Activated T-cell treated with anti-CD3 and anti-CD28 coated beads, Interleukin-2, amount 50 U/mL, for 72 hours (primary cell): ENCODE data around the gene PIK3R3. TPM values are rescaled to one million over a fixed set of nuclear protein-coding genes. Genes with fewer than 3 reads are reported as not detected.

Source experiments
- ATAC-seq, 2 donors: fragments of 150-1000 bp; cut with Tn5 transposase; replicated peaks in 1 of 2; 2 replicates each; pipeline ENCODE4 v1.10.0; 2021; ENCODE audit warnings: moderate library complexity in 2 of 2, mild to moderate bottlenecking in 1 of 2
- DNase-seq, 2 donors: peaks; one replicate each; pipeline ENCODE4 v3.0.0; 2021 to 2022; ENCODE audit warnings: mixed read lengths in 1 of 2
- H3K27ac Mint-ChIP-seq: one replicate; pipeline ENCODE4 v1.8.0; 2022; ENCODE audit warnings: mild to moderate bottlenecking, moderate library complexity, mixed read lengths
- H3K27me3 Mint-ChIP-seq: one replicate; pipeline ENCODE4 v1.8.0; 2022; ENCODE audit warnings: low read depth, mixed read lengths
- H3K36me3 Mint-ChIP-seq, 2 donors: one replicate each; pipeline ENCODE4 v1.8.0; 2022; ENCODE audit warnings: mixed read lengths in 2 of 2, mild to moderate bottlenecking in 1 of 2; ENCODE audit not compliant: insufficient read depth in 2 of 2
- H3K4me1 Mint-ChIP-seq: one replicate; pipeline ENCODE4 v1.8.0; 2022; ENCODE audit warnings: low read depth, mixed read lengths
- H3K4me3 Mint-ChIP-seq, 2 donors: one replicate each; pipeline ENCODE4 v1.8.0; 2022; ENCODE audit warnings: mild to moderate bottlenecking in 2 of 2, mixed read lengths in 2 of 2, moderate library complexity in 2 of 2
- H3K9me3 Mint-ChIP-seq, 2 donors: one replicate each; pipeline ENCODE4 v1.8.0; 2022; ENCODE audit warnings: mixed read lengths in 2 of 2
- total RNA-seq, 2 donors: library from RNA; stranded (reverse); gene quantifications; one replicate each; pipeline ENCODE4 v1.2.3, GENCODE V29; 2022

PIK3R3 gene
- total RNA-seq, 2 donors from 2014 or later, result 0.89 to 0.93 TPM

- ATAC-seq (no peak), DNase-seq (no peak)
- Mint-ChIP-seq H3K4me1 (no peaks in the 10 kb centered on the region), H3K27ac (no peak overlapping the region), H3K9me3 (no peaks in the 10 kb centered on the region), H3K4me3 (no peak overlapping the region), H3K36me3 (no peaks in the 10 kb centered on the region), H3K27me3 (no peaks in the 10 kb centered on the region)
Measured at GRCh38 chr1:46034601-46035516, 97.6 kb downstream of the PIK3R3 start.

- Mint-ChIP-seq H3K36me3 (no peaks in the 10 kb centered on the region), H3K27me3 (no peaks in the 10 kb centered on the region), H3K4me3 (no peak overlapping the region), H3K9me3 (no peaks in the 10 kb centered on the region), H3K27ac (no peak overlapping the region), H3K4me1 (no peaks in the 10 kb centered on the region)
- no peak for DNase-seq
- ATAC-seq, result no peak
Measured at GRCh38 chr1:46030876-46031660, 101.4 kb downstream of the PIK3R3 start.

GRCh38 chr1:46030074-46030870 is 102.2 kb downstream of the PIK3R3 start:
- H3K27me3 Mint-ChIP-seq, result no peaks in the 10 kb centered on the region
- DNase-seq (no peak), ATAC-seq (no peak)
- H3K4me3 Mint-ChIP-seq, result no peak overlapping the region
- H3K36me3 Mint-ChIP-seq, result no peaks in the 10 kb centered on the region
- no peak overlapping the region for H3K27ac Mint-ChIP-seq
- no peaks in the 10 kb centered on the region for H3K4me1 Mint-ChIP-seq
- H3K9me3 Mint-ChIP-seq, result no peaks in the 10 kb centered on the region

GRCh38 chr1:46027788-46028573 is 104.4 kb downstream of the PIK3R3 start:
- Mint-ChIP-seq H3K36me3 (no peaks in the 10 kb centered on the region), H3K4me1 (no peaks in the 10 kb centered on the region), H3K9me3 (no peaks in the 10 kb centered on the region), H3K27me3 (no peaks in the 10 kb centered on the region), H3K4me3 (no peak overlapping the region), H3K27ac (no peak overlapping the region)
- ATAC-seq (no peak), DNase-seq (no peak)

GRCh38 chr1:46026531-46026930 is 105.9 kb downstream of the PIK3R3 start:
- no peaks in the 10 kb centered on the region for H3K36me3 Mint-ChIP-seq
- H3K4me1 Mint-ChIP-seq, result no peaks in the 10 kb centered on the region
- H3K9me3 Mint-ChIP-seq, result no peaks in the 10 kb centered on the region
- DNase-seq, result no peak
- no peak overlapping the region for H3K4me3 Mint-ChIP-seq
- no peaks in the 10 kb centered on the region for H3K27me3 Mint-ChIP-seq
- H3K27ac Mint-ChIP-seq, result no peak overlapping the region
- ATAC-seq, result no peak

GRCh38 chr1:46021046-46021996 is 111.1 kb downstream of the PIK3R3 start:
- no peak overlapping the region for H3K4me3 Mint-ChIP-seq
- H3K9me3 Mint-ChIP-seq, result no peaks in the 10 kb centered on the region
- no peaks in the 10 kb centered on the region for H3K27me3 Mint-ChIP-seq
- no peak for DNase-seq
- H3K36me3 Mint-ChIP-seq, result no peaks in the 10 kb centered on the region
- H3K27ac Mint-ChIP-seq, result no peak overlapping the region
- H3K4me1 Mint-ChIP-seq, result no peaks in the 10 kb centered on the region
- ATAC-seq, result no peak

GRCh38 chr1:46020010-46020409 is 112.4 kb downstream of the PIK3R3 start:
- Mint-ChIP-seq H3K4me3 (no peak overlapping the region), H3K27ac (no peak overlapping the region), H3K4me1 (no peaks in the 10 kb centered on the region), H3K36me3 (no peaks in the 10 kb centered on the region), H3K9me3 (no peaks in the 10 kb centered on the region), H3K27me3 (no peaks in the 10 kb centered on the region)
- ATAC-seq (no peak), DNase-seq (no peak)

- Mint-ChIP-seq H3K27me3 (no peaks in the 10 kb centered on the region), H3K9me3 (no peaks in the 10 kb centered on the region), H3K4me3 (no peak overlapping the region), H3K4me1 (no peaks in the 10 kb centered on the region), H3K27ac (no peak overlapping the region), H3K36me3 (no peaks in the 10 kb centered on the region)
- ATAC-seq (no peak), DNase-seq (no peak)
Measured at GRCh38 chr1:46019348-46019747, 113.1 kb downstream of the PIK3R3 start.

- no peak overlapping the region for H3K27ac Mint-ChIP-seq
- H3K27me3 Mint-ChIP-seq, result no peaks in the 10 kb centered on the region
- no peaks in the 10 kb centered on the region for H3K9me3 Mint-ChIP-seq
- DNase-seq (no peak), ATAC-seq (no peak)
- H3K36me3 Mint-ChIP-seq, result no peaks in the 10 kb centered on the region
- no peaks in the 10 kb centered on the region for H3K4me1 Mint-ChIP-seq
- H3K4me3 Mint-ChIP-seq, result no peak overlapping the region
Measured at GRCh38 chr1:46017876-46018503, 114.4 kb downstream of the PIK3R3 start.

- Mint-ChIP-seq H3K27ac (no peak overlapping the region), H3K9me3 (no peaks in the 10 kb centered on the region), H3K4me3 (no peak overlapping the region), H3K36me3 (peaks cover 0 to 3% of the 10 kb centered on the region in 2 donors), H3K4me1 (no peaks in the 10 kb centered on the region), H3K27me3 (no peaks in the 10 kb centered on the region)
- DNase-seq (no peak), ATAC-seq (peak; percentile 39 to 41)
Measured at GRCh38 chr1:46013581-46013980, 118.8 kb downstream of the PIK3R3 start.

- Mint-ChIP-seq H3K36me3 (peaks cover 0 to 3% of the 10 kb centered on the region in 2 donors), H3K27ac (no peak overlapping the region), H3K27me3 (no peaks in the 10 kb centered on the region), H3K4me1 (no peaks in the 10 kb centered on the region), H3K4me3 (no peak overlapping the region), H3K9me3 (no peaks in the 10 kb centered on the region)
- no peak for ATAC-seq
- DNase-seq, result no peak
Measured at GRCh38 chr1:46012236-46012635, 120.2 kb downstream of the PIK3R3 start.
